Measurements from ENCODE around the gene FARSA.
"Not testable (repeated sequence)": the region's sequence is repeated elsewhere in the genome, so short reads cannot be mapped to it uniquely, and the experiment has no call there.

- not testable (repeated sequence) for TF ChIP-seq POLR2A (IDR thresholded peaks at IDR 0.05); CTCF (IDR thresholded peaks at IDR 0.05 in 4 of 5, conservative IDR thresholded peaks at IDR 0.05 in 1 of 5)
These were observed 18.5 kb upstream of the FARSA start for GRCh38 chr19:12952050-12952449.
